NCI-H1092 treated with DMSO at 0.1 percent for 48 hours (cell line): ENCODE results near the gene UBE2J2.

Experiments used
- DNase-seq: peaks from one replicate; lab custom pipeline; 2025; lab: John Stamatoyannopoulos, UW

UBE2J2 gene

DNA sequence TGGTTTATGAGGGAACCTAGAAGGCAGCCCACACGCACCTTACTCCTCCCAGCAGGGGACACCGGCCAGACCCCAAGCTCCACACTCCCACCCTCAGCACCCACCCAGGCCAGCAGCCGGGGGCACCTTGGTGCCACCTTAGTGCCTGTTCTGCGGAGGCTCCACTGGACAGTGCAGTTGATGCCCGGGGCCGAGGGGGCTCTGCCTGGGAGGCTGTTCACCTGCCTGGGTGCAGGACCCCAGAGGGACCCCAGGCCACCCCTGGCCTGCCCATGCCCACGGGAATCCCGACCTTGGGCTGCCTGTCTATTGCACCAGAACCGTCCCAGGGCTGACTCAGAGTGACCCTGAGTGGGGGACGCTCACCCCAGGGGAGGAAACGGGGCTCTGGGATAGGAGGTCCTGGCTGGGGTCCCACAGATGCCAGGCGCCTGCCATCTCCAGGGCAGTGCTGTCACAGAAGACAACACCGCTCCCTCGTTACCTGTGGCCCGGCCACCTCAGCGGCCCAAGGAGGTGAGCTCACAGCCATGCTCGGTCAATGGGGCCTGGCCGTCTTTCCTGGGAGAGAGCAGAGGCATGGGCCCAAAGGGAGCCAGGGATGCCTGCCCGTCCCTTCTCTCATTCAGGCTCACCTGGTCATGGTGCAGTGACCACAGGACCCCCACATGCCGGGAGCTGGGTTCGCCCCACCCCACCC lies 7.3 kb upstream of the UBE2J2 start:
- DNase-seq: no peak

DNA sequence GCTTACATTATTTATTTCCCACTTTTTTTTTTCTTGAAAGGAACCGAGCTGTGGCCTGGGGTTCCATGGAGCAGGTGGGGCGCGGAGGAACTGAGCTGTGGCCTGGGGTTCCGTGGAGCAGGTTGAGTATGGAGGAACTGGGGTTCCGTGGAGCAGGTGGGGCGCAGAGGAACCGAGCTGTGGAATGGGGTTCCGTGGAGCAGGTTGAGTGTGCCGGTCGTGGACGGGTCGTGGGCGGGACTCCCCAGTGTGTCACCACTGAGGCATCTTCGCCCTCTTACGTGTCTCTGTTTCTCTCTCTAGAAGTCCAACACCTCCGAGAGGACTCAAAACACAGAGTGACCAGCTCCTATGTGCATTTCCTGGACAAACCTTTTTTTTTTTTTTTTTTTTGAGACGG lies 5.4 kb upstream of the UBE2J2 start:
- no peak for DNase-seq

DNA sequence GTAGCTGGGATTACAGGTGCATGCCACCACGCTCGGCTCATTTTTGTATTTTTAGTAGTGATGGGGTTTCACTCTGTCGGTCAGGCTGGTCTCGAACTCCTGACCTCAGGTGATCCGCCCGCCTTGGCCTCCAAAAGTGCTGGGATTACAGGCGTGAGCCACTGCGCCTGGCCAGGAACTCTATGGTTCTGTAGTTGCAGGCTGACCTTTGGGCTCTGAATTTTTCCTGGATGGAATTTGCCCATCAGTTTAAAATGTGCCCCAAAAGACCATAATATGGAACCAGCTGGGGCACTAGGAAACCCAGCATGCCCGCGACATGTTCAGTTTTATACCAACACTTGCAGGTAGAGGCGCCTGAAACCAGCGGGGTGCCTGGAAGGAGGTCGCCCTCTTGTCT lies 5.0 kb upstream of the UBE2J2 start:
- no peak for DNase-seq

GRCh38 chr1:1275836-1276235 lies 2.2 kb upstream of the UBE2J2 start:
- DNase-seq: no peak

DNA sequence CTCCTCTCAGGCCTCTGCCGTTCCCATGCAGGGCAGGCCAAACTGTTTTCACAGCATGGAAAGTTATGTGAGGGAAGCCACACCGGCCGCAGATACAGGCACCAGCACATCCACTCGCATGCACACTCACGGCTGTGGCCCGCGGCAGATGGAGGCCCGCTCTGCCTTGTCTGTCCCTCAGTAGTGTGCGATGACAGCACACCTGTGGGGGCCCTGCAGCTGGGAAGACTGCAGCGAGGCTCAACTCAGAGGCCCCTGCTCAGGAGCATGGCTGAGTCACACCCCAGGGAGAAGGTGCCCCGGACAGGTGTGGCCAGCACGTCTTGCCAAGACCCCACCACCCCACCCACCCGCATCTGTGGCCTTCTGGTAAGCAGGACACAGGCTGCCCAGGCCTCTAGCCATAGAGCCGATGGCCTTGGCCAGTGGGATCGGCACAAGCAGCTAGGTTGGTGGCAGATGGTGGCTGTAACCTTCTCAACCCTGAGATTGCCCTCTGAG lies 1.3 kb upstream of the UBE2J2 start:
- DNase-seq: no peak

- DNase-seq: no peak
Observed at GRCh38 chr1:1274299-1274930, 761 bp upstream of the UBE2J2 start.

DNA sequence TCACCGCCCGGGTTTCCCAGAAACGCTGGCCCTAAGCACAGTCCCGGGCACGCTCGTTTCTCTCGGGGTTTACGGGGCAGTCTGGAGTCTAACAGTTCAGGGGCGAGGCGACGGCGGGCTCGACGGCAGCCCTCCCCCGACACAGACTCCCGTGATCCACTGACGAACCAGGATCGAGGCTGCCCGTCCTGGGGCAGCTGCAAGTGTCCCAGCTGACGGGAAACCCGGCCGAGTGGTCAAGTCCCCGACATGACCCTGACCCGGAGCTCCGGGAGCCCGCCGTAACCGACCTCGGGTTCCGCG lies 494 bp downstream of the UBE2J2 start:
- DNase-seq: no peak

GRCh38 chr1:1272341-1273208 lies 1.1 kb downstream of the UBE2J2 start:
- DNase-seq: no peak

DNA sequence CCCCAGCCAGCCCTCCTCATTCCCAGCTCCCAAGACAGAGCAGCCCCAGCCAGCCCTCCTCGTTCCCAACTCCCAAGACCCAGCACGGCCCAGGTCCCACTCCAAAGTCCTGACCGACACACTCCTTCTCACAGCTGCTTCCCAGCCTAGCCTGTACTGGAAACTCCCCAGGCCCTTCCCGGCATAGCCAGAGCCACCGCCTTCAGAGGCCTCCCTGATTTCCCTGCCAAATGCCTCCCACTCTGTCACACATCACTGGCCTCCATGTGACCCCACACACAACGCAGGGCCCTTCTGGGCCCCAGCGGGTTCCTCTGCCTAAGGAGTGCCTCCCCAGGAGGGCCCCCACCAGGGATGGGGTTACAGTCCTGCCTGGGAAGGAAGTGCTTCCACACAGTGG lies 2.8 kb downstream of the UBE2J2 start:
- DNase-seq: no peak

DNA sequence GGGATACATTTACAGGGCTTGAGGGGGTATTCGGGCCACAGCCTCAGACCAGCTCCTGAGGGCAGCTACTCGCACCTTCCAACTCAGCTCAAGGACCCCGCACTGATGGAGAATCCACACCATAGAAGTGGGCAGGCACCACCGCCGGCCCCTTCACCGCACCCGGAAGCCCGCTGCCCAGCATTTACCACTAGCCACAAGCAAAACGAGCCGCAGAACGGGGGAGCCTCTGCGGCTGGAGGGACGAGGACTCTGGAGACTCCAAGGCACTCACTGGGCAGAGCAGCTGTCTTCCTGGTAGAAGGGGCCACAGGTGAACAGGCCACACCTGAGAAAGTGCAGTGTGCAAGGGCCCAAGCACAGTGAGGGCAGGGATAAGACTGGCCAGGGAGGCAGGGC lies 5.4 kb downstream of the UBE2J2 start:
- no peak for DNase-seq

- no peak for DNase-seq
Observed at GRCh38 chr1:1267488-1268283, 6.0 kb downstream of the UBE2J2 start.

- no peak for DNase-seq
Observed at GRCh38 chr1:1264868-1265272, 8.8 kb downstream of the UBE2J2 start.

- DNase-seq: no peak
Observed at GRCh38 chr1:1264026-1264425, 9.6 kb downstream of the UBE2J2 start.

DNA sequence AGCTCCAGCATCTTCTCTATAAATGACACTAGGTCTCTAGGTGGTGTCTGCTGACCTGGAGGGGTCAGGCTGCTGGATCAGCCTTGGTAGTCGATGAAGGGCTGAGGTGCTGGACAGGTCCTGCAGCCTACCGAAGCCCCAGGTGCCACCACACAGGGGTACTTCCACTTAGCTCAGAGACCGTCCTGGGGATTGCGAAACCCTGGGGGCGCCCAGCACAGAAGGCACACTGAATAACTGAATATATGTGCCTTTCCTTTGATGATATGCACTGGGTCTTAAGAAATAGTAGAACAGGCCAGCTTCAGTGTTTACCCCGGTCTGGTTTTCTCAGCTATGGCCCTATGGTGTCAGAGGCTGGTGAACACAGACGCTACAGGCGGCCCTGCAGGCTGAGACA lies 10.9 kb downstream of the UBE2J2 start:
- no peak for DNase-seq

DNA sequence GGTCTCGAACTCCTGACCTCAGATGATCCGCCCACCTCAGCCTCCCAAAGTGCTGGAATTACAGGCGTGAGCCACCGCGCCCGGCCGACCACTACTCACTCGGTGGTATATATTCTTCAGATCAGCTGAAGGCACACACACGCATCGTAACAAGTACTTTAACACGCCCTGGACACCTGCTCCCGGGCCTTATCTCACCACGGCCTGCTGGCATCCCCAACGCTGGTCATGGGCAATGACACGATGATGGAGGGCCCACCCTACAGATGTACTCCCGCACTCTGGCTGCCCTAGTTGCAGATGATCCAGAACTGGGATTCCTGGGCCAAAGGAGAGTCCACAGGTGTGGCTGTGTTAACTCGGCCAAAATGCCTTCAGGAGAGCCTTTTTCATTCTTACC lies 11.6 kb downstream of the UBE2J2 start:
- no peak for DNase-seq

GRCh38 chr1:1260843-1261560 lies 12.7 kb downstream of the UBE2J2 start:
- no peak for DNase-seq

GRCh38 chr1:1259951-1260600 lies 13.6 kb downstream of the UBE2J2 start:
- DNase-seq: no peak

GRCh38 chr1:1259540-1259939 lies 14.1 kb downstream of the UBE2J2 start:
- DNase-seq: no peak

DNA sequence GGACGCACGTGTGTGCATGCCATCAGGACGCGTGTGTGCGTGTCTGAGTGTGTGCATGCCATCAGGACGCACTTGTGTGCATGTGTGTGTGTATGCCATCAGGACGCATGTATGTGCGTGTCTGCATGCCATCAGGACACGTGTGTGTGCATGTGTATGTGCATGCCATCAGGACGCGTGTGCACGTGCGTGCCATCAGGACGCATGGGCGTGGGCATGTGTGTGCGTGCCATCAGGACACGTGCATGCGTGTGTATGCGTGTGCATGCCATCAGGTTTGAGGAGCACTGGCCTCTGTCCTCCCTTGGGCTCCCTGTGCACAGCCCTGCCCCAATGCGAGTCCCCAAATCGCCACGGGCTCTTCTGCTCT lies 14.6 kb downstream of the UBE2J2 start:
- DNase-seq: no peak

GRCh38 chr1:1256956-1257871 lies 16.4 kb downstream of the UBE2J2 start:
- DNase-seq: no peak
